Thyroid gland (tissue), 4 donors: ENCODE data around the gene PAX5. TPM values are rescaled to one million over a fixed set of nuclear protein-coding genes. Genes with fewer than 3 reads are reported as not detected.

Experiments used
- DNase-seq, 2 donors: peaks; one replicate each; pipeline ENCODE4 v3.0.0-alpha.2; 2019
- H3K27ac ChIP-seq, 3 donors: fragments of 200-600 bp; sonication (generic); 1 replicate in 2 of 3; 2 replicates in 1 of 3; pipeline ENCODE4 v1.5.1; 2016 to 2019; ENCODE audit warnings: mild to moderate bottlenecking in 1 of 3, moderate library complexity in 1 of 3
- H3K27me3 ChIP-seq: fragments of 200-600 bp; sonication (generic); one replicate; pipeline ENCODE4 v1.5.1; 2019
- H3K36me3 ChIP-seq, 2 donors: fragments of 200-600 bp; sonication (generic); one replicate each; pipeline ENCODE4 v1.5.1; 2016 to 2019
- H3K4me1 ChIP-seq, 2 donors: fragments of 200-600 bp; sonication (generic); one replicate each; pipeline ENCODE4 v1.5.1; 2017 to 2019
- H3K4me3 ChIP-seq, 3 donors: fragments of 200-600 bp; sonication (generic); replicated peaks in 1 of 3; 1 replicate in 2 of 3; 2 replicates in 1 of 3; pipeline ENCODE4 v1.5.1; 2016; ENCODE audit warnings: mild to moderate bottlenecking in 1 of 3
- H3K9me3 ChIP-seq: fragments of 200-600 bp; sonication (generic); one replicate; pipeline ENCODE4 v1.5.1; 2017
- POLR2A ChIP-seq, 2 donors: fragments of 450-650 bp; IDR thresholded peaks; one replicate each; pipeline ENCODE4 v1.6.1; 2017; ENCODE audit warnings: antibody characterized with exemption in 2 of 2, mild to moderate bottlenecking in 2 of 2, moderate library complexity in 1 of 2
- WGBS, 2 donors: methylation state at CpG; one replicate each; pipeline ENCODE4 v1.1.5; 2017; 5-methylcytosine and 5-hydroxymethylcytosine counted together
- intact Hi-C: fragments of 100-400 bp; cut with DNase I; formaldehyde crosslinking; loops from one replicate; pipeline ENCODE4 v1.15.1; 2023
- total RNA-seq, 4 donors: library from RNA; depleted of rRNA; stranded (reverse); fragments of >200 nt; gene quantifications; one replicate each; pipeline ENCODE4 v1.2.3, GENCODE V29; 2016
- TF ChIP-seq, protein P1 (sequence below), 6 experiments: fragments of 200-600 bp in 3 of 6; fragments of 450-650 bp in 3 of 6; sonication (generic) in 3 of 6; IDR thresholded peaks; one replicate each; pipeline ENCODE4 v1.5.1; 2016 to 2019; ENCODE audit warnings: antibody characterized with exemption in 6 of 6, mild to moderate bottlenecking in 2 of 6, inconsistent platforms in 1 of 6, moderate library complexity in 1 of 6

Gene PAX5
- total RNA-seq, 4 donors from 2014 or later: 0.68 TPM; not detected in 3

DNA sequence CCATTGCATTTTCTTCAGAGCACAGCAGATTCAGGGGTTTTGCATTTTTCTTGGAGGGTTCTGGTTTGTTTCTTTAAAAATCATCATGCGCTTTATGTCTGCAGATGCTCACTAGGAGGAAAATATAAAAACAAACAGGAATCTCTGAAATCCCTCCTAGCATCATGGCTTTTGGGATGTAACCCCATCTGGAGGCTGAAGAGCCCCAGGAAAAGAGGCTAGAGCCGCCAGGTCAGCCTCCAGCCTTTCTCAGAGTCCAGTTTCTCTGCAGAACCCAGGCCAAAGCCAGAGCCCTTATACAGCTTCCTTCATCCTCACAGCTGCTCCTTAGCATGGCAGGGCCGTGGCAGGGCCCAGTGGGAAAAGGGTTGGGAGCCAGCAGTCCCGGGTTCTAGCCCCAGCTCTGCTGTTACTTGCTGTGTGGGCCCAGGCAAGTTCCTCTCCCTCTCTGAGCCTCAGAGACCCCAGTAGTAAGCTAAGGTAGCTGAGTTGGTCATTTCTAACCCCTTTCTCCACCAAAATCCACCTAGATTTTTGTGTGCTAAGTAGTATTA, 62.1 kb downstream of the PAX5 start:
- intact Hi-C loops: no loop called here
- Histone ChIP-seq H3K4me3 (no peak overlapping the region), H3K4me1 (no peaks in the 10 kb centered on the region), H3K36me3 (no peaks in the 10 kb centered on the region), H3K9me3 (no peaks in the 10 kb centered on the region), H3K27ac (no peak overlapping the region), H3K27me3 (no peaks in the 10 kb centered on the region)
- TF ChIP-seq, protein P1, sequence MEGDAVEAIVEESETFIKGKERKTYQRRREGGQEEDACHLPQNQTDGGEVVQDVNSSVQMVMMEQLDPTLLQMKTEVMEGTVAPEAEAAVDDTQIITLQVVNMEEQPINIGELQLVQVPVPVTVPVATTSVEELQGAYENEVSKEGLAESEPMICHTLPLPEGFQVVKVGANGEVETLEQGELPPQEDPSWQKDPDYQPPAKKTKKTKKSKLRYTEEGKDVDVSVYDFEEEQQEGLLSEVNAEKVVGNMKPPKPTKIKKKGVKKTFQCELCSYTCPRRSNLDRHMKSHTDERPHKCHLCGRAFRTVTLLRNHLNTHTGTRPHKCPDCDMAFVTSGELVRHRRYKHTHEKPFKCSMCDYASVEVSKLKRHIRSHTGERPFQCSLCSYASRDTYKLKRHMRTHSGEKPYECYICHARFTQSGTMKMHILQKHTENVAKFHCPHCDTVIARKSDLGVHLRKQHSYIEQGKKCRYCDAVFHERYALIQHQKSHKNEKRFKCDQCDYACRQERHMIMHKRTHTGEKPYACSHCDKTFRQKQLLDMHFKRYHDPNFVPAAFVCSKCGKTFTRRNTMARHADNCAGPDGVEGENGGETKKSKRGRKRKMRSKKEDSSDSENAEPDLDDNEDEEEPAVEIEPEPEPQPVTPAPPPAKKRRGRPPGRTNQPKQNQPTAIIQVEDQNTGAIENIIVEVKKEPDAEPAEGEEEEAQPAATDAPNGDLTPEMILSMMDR (IDR thresholded peaks at IDR 0.05): no peak
- no peak for TF ChIP-seq POLR2A (IDR thresholded peaks at IDR 0.05)
- no peak for DNase-seq
- WGBS, 2 donors: 82 to 87% methylated on average over 3 to 4 of the region's 4 CpGs

DNA sequence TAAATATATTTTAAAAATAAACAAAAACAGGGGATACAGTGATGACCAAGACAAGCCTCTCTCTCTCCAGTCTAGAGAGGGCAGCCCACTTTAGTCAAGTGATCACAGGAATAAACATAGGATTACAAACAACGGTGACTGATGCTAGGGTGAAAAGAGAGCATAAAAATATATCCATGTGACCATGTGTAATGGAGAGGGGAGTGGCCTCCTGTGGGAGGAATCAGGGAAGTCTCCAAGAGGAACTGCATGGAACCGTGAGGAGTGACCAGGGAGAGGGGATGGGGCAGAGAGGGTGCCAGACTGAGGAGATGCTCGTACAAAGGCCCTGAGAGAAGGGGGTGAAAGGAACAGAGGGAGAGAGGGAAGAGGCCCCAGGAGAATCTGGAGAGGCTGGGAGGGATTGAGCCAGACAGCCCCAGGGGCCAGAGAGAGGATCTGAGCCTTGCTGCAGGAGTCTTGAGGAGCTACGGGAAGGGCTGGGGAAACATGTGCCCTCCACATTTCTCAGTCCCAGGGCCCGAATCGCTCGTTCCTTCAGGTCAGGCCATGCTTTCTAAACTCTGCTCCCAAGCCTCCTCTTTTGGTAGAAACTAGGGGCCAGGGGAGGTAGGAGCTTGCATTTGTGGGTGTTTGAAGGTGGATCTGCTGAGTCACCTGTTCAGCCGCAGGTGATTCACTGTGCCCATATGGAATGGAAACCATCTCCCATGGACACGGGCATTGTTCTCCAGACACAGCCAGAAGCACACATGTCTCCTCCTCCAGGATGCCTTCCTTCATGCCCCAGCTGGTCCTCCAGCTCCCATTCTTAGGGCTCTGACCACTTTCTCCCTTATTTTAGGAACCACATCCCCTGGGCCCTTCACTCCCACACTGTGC, 63.8 kb downstream of the PAX5 start:
- Histone ChIP-seq H3K4me1 (no peaks in the 10 kb centered on the region), H3K27me3 (no peaks in the 10 kb centered on the region), H3K4me3 (no peak overlapping the region), H3K36me3 (no peaks in the 10 kb centered on the region), H3K9me3 (no peaks in the 10 kb centered on the region), H3K27ac (no peak overlapping the region)
- 59 to 68% methylated on average over 9 of the region's 9 CpGs for WGBS, 2 donors
- TF ChIP-seq, protein P1 (IDR thresholded peaks at IDR 0.05): no peak
- no peak for TF ChIP-seq POLR2A (IDR thresholded peaks at IDR 0.05)
- no peak for DNase-seq
- intact Hi-C loops: no loop called here

DNA sequence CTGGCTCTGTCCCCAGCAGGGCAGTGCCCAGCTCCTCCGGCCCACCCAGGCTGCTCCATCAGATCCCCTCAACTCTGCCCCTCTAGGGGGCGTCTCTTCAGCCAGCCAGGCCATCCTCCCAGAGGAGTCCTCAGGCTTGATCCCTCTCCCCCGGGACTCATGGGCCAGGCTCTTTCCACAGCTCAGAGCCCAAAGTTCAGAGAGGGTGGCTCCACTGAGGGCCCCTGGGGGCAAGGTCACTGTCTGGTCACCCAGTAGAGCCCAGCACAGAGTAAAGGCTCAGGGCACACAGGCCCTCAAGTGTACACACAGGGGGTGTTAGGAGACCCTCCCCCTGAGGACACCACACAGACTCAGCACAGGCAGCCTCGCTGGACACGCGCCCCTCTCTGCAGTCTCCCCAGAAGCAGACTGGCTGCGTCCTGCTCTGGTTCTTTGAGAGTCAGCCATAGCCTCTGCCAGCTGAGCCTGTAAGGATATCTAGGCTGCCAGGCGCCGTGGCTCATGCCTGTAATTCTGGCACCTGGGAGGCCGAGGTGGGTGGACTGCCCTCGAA, 64.8 kb downstream of the PAX5 start:
- Histone ChIP-seq H3K36me3 (no peaks in the 10 kb centered on the region), H3K4me3 (no peak overlapping the region), H3K27me3 (no peaks in the 10 kb centered on the region), H3K4me1 (no peaks in the 10 kb centered on the region), H3K9me3 (no peaks in the 10 kb centered on the region), H3K27ac (no peak overlapping the region)
- intact Hi-C loops: no loop called here
- no peak for DNase-seq
- TF ChIP-seq POLR2A (IDR thresholded peaks at IDR 0.05): no peak
- TF ChIP-seq, protein P1 (IDR thresholded peaks at IDR 0.05): no peak
- 69 to 74% methylated on average over 7 to 10 of the region's 11 CpGs for WGBS, 2 donors

DNA sequence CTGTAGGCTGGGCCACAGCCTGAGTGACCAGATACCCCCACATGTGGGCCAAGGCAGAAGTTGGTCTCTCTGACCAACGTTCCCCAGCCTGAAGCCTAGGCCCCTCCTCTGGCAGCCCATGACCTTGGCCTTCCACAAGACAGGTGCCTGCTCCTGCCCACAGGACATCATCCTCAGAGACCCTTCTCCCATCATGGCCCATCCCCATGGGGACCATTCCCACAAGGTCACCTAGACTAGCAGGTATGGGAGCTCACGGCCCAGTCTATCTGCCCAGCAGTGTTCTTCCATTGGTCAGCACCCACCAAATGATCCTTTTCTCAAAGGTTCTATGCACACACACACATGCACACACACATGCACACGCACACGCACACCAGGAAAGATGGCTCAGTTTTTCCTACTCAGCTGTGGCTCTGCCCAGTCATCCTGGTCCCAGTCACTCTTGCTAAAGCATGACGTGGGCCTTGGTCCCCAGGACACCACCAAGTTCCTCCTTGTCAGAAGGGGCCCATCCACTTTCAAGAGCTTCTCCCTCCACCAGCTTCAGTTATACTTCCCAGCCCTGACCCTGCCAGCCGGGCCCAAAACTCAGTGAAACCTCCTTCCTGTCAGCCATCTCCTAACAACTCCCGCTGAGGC, 65.4 kb downstream of the PAX5 start:
- Histone ChIP-seq H3K36me3 (no peaks in the 10 kb centered on the region), H3K9me3 (no peaks in the 10 kb centered on the region), H3K4me1 (no peaks in the 10 kb centered on the region), H3K27me3 (no peaks in the 10 kb centered on the region), H3K27ac (no peak overlapping the region), H3K4me3 (no peak overlapping the region)
- TF ChIP-seq, protein P1 (IDR thresholded peaks at IDR 0.05): no peak
- no peak for TF ChIP-seq POLR2A (IDR thresholded peaks at IDR 0.05)
- intact Hi-C loops: no loop called here
- DNase-seq: no peak
- 61 to 86% methylated on average over 5 to 7 of the region's 7 CpGs for WGBS, 2 donors
